ENCODE measurements around the gene CMKLR1. TPM values are rescaled to one million over a fixed set of nuclear protein-coding genes. Genes with fewer than 3 reads are reported as not detected.

The CMKLR1 gene
- total and polyA plus RNA-seq, 4 donors, result 0.67 to 13.7 (median 5.8) TPM

- no peak for TF ChIP-seq FOXA1 (IDR thresholded peaks at IDR 0.05)
- TF ChIP-seq EGR1 (IDR thresholded peaks at IDR 0.05; ENCODE audit: low read depth in 2 of 2), result no peak
- TF ChIP-seq, protein P1, sequence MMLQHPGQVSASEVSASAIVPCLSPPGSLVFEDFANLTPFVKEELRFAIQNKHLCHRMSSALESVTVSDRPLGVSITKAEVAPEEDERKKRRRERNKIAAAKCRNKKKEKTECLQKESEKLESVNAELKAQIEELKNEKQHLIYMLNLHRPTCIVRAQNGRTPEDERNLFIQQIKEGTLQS (IDR thresholded peaks at IDR 0.05), result no peak
- TF ChIP-seq NR2F2 (IDR thresholded peaks at IDR 0.05), result no peak
- no peak for TF ChIP-seq HNF4A (conservative IDR thresholded peaks at IDR 0.05)
- no peak for TF ChIP-seq YY1 (IDR thresholded peaks at IDR 0.05)
- no peak for TF ChIP-seq RXRA (IDR thresholded peaks at IDR 0.05)
- TF ChIP-seq SP1 (IDR thresholded peaks at IDR 0.05), result no peak
These were observed 21.5 kb downstream of the CMKLR1 start (continued) for GRCh38 chr12:108317308-108318234.

DNA sequence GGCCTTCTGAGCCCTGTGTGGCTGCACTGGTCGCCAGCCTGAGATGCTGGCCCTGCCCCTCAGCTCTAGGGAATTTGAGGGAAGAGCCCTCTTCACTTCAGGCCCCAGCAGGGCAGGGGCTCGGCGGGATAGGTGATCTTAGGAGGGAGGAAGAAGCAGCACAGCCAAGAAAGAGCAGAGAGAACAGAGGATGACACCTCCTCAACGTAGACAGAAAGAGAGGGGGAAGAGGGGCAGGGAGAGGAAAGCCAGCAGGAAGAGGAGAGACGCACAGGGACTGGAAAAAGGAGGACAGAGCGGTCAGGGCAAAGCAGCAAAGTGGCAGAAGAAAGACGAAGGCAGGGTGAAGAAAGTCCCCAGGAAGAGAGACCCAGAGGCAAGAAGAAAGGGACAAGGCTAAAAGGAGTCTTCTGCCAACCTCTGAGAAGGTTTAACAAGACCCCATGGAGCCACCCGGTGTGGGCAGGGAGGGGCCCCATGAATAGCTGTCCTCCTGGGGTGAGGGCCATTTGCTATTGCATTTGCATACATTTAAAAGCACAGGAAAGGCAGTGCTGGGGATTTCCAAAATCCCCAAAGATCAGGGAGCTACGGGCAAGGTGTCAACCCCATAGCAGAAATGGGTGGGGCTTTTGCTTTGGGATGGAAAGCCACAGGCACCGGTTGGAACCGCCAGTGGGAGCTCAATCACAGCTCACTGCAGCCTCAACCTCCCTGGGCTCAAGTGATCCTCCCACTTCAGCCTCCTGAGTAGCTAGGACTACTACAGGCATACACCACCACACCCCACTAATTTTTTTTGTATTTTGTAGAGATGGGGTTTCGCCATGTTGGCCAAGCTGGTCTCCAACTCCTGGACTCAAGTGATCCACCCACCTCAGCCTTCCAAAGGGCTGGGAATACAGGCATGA, 22.7 kb downstream of the CMKLR1 start:
- TF ChIP-seq, protein P1 (IDR thresholded peaks at IDR 0.05), result no peak
- no peak for TF ChIP-seq SP1 (IDR thresholded peaks at IDR 0.05)
- TF ChIP-seq FOXA2 (IDR thresholded peaks at IDR 0.05), result no peak
- no peak for TF ChIP-seq GABPA (IDR thresholded peaks at IDR 0.05 in 1 of 2, conservative IDR thresholded peaks at IDR 0.05 in 1 of 2)
- TF ChIP-seq, protein P2, sequence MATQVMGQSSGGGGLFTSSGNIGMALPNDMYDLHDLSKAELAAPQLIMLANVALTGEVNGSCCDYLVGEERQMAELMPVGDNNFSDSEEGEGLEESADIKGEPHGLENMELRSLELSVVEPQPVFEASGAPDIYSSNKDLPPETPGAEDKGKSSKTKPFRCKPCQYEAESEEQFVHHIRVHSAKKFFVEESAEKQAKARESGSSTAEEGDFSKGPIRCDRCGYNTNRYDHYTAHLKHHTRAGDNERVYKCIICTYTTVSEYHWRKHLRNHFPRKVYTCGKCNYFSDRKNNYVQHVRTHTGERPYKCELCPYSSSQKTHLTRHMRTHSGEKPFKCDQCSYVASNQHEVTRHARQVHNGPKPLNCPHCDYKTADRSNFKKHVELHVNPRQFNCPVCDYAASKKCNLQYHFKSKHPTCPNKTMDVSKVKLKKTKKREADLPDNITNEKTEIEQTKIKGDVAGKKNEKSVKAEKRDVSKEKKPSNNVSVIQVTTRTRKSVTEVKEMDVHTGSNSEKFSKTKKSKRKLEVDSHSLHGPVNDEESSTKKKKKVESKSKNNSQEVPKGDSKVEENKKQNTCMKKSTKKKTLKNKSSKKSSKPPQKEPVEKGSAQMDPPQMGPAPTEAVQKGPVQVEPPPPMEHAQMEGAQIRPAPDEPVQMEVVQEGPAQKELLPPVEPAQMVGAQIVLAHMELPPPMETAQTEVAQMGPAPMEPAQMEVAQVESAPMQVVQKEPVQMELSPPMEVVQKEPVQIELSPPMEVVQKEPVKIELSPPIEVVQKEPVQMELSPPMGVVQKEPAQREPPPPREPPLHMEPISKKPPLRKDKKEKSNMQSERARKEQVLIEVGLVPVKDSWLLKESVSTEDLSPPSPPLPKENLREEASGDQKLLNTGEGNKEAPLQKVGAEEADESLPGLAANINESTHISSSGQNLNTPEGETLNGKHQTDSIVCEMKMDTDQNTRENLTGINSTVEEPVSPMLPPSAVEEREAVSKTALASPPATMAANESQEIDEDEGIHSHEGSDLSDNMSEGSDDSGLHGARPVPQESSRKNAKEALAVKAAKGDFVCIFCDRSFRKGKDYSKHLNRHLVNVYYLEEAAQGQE (IDR thresholded peaks at IDR 0.05), result no peak
- TF ChIP-seq MAX (IDR thresholded peaks at IDR 0.05), result no peak
- TF ChIP-seq, protein P3, sequence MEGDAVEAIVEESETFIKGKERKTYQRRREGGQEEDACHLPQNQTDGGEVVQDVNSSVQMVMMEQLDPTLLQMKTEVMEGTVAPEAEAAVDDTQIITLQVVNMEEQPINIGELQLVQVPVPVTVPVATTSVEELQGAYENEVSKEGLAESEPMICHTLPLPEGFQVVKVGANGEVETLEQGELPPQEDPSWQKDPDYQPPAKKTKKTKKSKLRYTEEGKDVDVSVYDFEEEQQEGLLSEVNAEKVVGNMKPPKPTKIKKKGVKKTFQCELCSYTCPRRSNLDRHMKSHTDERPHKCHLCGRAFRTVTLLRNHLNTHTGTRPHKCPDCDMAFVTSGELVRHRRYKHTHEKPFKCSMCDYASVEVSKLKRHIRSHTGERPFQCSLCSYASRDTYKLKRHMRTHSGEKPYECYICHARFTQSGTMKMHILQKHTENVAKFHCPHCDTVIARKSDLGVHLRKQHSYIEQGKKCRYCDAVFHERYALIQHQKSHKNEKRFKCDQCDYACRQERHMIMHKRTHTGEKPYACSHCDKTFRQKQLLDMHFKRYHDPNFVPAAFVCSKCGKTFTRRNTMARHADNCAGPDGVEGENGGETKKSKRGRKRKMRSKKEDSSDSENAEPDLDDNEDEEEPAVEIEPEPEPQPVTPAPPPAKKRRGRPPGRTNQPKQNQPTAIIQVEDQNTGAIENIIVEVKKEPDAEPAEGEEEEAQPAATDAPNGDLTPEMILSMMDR (IDR thresholded peaks at IDR 0.05; ENCODE audit: low read depth, low read length, missing input control), result no peak
- TF ChIP-seq, protein P4, sequence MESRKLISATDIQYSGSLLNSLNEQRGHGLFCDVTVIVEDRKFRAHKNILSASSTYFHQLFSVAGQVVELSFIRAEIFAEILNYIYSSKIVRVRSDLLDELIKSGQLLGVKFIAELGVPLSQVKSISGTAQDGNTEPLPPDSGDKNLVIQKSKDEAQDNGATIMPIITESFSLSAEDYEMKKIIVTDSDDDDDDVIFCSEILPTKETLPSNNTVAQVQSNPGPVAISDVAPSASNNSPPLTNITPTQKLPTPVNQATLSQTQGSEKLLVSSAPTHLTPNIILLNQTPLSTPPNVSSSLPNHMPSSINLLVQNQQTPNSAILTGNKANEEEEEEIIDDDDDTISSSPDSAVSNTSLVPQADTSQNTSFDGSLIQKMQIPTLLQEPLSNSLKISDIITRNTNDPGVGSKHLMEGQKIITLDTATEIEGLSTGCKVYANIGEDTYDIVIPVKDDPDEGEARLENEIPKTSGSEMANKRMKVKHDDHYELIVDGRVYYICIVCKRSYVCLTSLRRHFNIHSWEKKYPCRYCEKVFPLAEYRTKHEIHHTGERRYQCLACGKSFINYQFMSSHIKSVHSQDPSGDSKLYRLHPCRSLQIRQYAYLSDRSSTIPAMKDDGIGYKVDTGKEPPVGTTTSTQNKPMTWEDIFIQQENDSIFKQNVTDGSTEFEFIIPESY (IDR thresholded peaks at IDR 0.05), result no peak
- TF ChIP-seq YY1 (IDR thresholded peaks at IDR 0.05), result no peak
- TF ChIP-seq RAD21 (IDR thresholded peaks at IDR 0.05), result no peak
- TF ChIP-seq HNF4A (conservative IDR thresholded peaks at IDR 0.05), result no peak
- TF ChIP-seq RXRA (IDR thresholded peaks at IDR 0.05), result no peak
- no peak for TF ChIP-seq NR2F2 (IDR thresholded peaks at IDR 0.05)
- no peak for TF ChIP-seq HNF4G (IDR thresholded peaks at IDR 0.05)
- TF ChIP-seq FOXA1 (IDR thresholded peaks at IDR 0.05), result no peak
- H3K9ac ChIP-seq (ENCODE audit: low read depth in 1 of 2, low read length in 2 of 2), result no peak overlapping the region
- no peak overlapping the region for H3K27ac ChIP-seq (ENCODE audit: low read depth in 1 of 2, low read length in 2 of 2)
- H3K36me3 ChIP-seq (ENCODE audit: control insufficient read depth in 4 of 4, insufficient read depth in 3 of 4, low read depth in 1 of 4, low read length in 3 of 4), result peaks cover 0 to 2% (median 0%) of the 10 kb centered on the region in 4 donors
- WGBS, result 71% methylated on average over 12 of the region's 12 CpGs
- no peaks in the 10 kb centered on the region for H3K9me3 ChIP-seq (ENCODE audit: control insufficient read depth in 4 of 4, low read length in 3 of 4)
- H3K4me3 ChIP-seq (ENCODE audit: low read depth in 1 of 3, low read length in 3 of 3), result no peak overlapping the region
- H3K27me3 ChIP-seq (ENCODE audit: control insufficient read depth in 4 of 4, insufficient read depth in 4 of 4, low read length in 3 of 4), result no peaks in the 10 kb centered on the region
- H3K4me1 ChIP-seq (ENCODE audit: control insufficient read depth in 4 of 4, insufficient read depth in 4 of 4, low read length in 3 of 4), result peaks cover 2 to 13% (median 3%) of the 10 kb centered on the region in 4 donors
- no peak for DNase-seq (ENCODE audit: low spot score)

Measured in liver (tissue), 9 donors.